ENCODE results near the gene LINGO1. TPM values are rescaled to one million over a fixed set of nuclear protein-coding genes. Genes with fewer than 3 reads are reported as not detected.

The LINGO1 gene, protein sequence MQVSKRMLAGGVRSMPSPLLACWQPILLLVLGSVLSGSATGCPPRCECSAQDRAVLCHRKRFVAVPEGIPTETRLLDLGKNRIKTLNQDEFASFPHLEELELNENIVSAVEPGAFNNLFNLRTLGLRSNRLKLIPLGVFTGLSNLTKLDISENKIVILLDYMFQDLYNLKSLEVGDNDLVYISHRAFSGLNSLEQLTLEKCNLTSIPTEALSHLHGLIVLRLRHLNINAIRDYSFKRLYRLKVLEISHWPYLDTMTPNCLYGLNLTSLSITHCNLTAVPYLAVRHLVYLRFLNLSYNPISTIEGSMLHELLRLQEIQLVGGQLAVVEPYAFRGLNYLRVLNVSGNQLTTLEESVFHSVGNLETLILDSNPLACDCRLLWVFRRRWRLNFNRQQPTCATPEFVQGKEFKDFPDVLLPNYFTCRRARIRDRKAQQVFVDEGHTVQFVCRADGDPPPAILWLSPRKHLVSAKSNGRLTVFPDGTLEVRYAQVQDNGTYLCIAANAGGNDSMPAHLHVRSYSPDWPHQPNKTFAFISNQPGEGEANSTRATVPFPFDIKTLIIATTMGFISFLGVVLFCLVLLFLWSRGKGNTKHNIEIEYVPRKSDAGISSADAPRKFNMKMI
- total RNA-seq: not detected in 2 replicates

DNA sequence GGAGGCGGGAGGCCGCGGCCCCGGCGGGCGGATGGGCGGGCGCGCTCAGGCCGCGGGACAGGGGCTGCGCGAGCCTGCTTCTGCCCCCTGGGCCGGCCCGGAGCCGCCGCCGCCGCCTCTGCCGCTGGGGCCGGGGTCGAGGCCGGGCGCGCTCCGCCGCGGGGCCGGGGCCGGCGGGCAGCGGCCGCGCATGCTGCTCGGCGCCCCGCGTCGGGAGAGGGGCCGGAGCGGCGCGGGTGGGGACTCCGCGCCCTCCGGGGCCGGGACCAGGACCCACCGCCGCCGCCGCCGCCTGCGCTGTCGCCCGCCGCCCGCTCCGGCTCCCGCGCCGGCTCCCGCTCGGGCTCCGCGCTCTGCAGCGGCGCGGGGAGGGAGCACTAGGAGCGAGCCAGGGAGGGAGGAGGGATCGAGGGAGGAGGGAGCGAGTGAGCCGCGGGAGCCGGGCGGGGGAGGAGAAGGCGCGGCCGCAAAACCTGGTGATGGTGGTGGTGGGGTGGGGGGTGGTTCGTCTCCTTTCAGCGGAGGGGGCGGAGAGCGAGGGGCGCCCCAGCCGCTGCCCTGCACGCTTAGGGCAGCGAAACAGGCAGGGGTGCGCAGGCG lies at the start of gene LINGO1:
LINGO1 (minus strand) TSS at position 379 of the 600 bp plus-strand sequence. CDS start 597 bp downstream, outside the sequence.
- Mint-ChIP-seq H3K27me3 (ENCODE audit: insufficient read depth) (peaks cover 60% of the 10 kb centered on the region), H3K27ac (no peak within 1 kb of the TSS), H3K4me3 (no peak within 1 kb of the TSS), H3K4me1 (ENCODE audit: low read depth) (peaks cover 10% of the 10 kb centered on the region), H3K36me3 (ENCODE audit: low read depth) (no peaks in the 10 kb centered on the region), H3K9me3 (no peaks in the 10 kb centered on the region)
- intact Hi-C loops (cut with micrococcal nuclease): no loop called here
- no peak for DNase-seq (ENCODE audit: low spot score)

DNA sequence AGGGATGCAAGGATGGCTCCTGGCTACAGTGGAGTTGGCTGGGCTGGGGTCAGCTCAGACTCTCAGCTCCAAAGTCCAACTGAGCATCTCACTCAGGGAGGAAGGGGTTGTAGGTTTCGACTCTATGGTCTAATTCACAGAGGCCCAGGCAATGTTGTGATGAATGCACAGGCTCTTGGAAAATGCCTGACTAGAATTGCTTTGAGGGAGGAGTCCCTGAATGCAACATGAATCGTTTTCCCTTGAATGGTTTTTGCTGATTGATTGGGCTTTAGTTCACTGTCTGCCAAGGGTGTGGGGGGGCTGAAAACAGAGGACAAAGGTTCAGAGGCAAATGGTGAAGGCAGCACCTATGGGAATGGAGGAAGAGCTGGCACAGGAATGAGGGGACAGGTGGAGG lies 48.6 kb upstream of the LINGO1 start:
- Mint-ChIP-seq H3K4me1 (ENCODE audit: low read depth) (no peaks in the 10 kb centered on the region), H3K36me3 (ENCODE audit: low read depth) (no peaks in the 10 kb centered on the region), H3K9me3 (no peaks in the 10 kb centered on the region), H3K4me3 (no peak overlapping the region), H3K27me3 (ENCODE audit: insufficient read depth) (peaks cover 8% of the 10 kb centered on the region), H3K27ac (no peak overlapping the region)
- no peak for DNase-seq (ENCODE audit: low spot score)
- intact Hi-C loops (cut with micrococcal nuclease): no loop called here

DNA sequence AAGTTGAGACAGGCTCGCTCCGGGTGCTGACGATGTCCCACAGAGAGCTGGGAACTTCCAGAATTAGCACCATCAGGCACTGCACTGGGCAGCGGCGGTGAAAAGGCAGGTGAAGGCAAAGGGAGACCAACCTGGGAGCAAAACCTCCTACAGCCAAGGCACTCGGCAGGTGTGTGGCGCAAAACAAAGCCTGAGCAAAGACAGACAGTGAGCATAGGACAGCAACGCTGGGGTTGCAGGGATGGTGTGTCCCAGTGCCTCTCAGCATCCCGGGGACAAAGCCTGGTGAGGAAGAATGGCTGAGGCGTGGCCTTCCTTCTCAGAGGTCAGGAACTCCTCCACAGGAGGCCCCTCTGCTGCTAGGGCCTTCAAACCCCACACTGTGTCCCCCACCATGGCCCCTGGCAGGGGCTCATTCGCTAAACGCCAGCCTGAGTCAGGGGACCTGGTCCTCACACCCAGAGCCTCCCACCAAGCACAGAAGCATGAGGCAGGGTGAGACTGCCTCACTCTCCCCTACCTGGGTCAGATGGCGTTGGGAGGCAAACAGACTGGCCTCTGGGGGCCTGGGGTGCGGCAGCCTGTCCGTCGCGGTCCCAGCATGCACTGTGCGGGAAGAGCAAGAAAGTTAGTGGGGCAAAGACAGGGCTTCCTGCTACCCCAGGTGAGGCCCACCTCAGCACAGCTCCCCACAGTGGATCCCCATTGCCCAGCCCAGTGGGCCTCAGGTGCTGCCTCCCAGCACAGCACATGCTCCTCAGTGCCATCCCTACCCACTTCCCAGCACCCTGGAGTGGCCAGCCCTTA lies 44.1 kb upstream of the LINGO1 start:
- H3K27ac Mint-ChIP-seq: no peak overlapping the region
- DNase-seq (ENCODE audit: low spot score): no peak
- peaks cover 6% of the 10 kb centered on the region for H3K27me3 Mint-ChIP-seq (ENCODE audit: insufficient read depth)
- no peaks in the 10 kb centered on the region for H3K4me1 Mint-ChIP-seq (ENCODE audit: low read depth)
- no peak overlapping the region for H3K4me3 Mint-ChIP-seq
- no peaks in the 10 kb centered on the region for H3K9me3 Mint-ChIP-seq
- no peaks in the 10 kb centered on the region for H3K36me3 Mint-ChIP-seq (ENCODE audit: low read depth)
- intact Hi-C loops (cut with micrococcal nuclease): no loop called here

DNA sequence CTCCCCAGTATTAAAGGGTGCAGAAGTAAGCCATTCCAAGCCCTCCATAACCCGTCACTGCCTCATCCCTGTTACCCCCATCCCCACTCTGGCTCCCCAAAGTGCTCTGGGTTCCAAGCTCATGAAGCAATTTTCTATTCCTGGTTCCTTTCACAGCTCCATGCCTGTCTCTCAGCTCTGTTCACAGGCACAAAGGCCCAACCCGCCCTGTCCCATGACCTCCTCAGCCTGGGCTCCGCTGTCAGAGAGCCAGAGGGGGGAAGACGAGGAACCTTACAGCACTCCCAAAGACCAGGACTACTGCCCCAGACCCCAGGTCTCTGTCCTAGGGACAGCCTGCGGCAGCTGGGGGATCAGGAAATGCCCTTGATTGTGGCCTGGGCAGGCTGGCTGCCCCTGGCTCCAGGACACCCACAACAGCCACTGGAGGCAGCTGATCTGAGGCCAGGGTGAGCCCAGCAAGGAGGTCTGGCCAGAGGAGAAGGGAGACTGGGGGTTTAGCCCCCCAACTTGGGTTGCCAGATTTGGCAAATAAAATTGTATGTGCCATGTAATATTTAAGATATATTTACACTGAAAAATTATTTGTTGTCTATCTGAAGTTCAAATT lies 43.2 kb upstream of the LINGO1 start:
- H3K9me3 Mint-ChIP-seq: no peaks in the 10 kb centered on the region
- peaks cover 3% of the 10 kb centered on the region for H3K27me3 Mint-ChIP-seq (ENCODE audit: insufficient read depth)
- H3K4me1 Mint-ChIP-seq (ENCODE audit: low read depth): no peaks in the 10 kb centered on the region
- no peak overlapping the region for H3K27ac Mint-ChIP-seq
- no peaks in the 10 kb centered on the region for H3K36me3 Mint-ChIP-seq (ENCODE audit: low read depth)
- no peak overlapping the region for H3K4me3 Mint-ChIP-seq
- intact Hi-C loops (cut with micrococcal nuclease): no loop called here
- no peak for DNase-seq (ENCODE audit: low spot score)

DNA sequence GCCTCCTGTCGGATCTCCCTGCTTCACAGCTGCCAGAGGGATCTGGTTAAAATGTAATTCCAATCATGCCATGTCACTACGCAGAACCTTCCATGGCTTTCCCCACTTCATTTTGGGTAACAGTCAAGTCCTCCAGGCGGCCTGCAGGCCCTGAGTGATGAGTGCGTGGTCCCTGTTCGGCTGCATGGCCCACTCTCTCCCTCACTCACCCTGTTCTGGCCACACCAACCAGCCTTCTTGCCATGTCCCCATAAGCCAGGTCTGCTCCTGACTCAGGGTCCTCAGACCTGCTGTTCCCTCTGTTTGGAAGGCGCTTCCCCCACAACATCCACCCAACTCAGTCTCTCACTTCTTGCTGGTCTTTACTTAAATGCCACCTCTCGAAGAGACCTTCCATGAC lies 41.6 kb upstream of the LINGO1 start:
- no peak for DNase-seq (ENCODE audit: low spot score)
- H3K27ac Mint-ChIP-seq: no peak overlapping the region
- no peak overlapping the region for H3K4me3 Mint-ChIP-seq
- intact Hi-C loops (cut with micrococcal nuclease): no loop called here
- H3K9me3 Mint-ChIP-seq: no peaks in the 10 kb centered on the region
- H3K4me1 Mint-ChIP-seq (ENCODE audit: low read depth): no peaks in the 10 kb centered on the region
- peaks cover 2% of the 10 kb centered on the region for H3K27me3 Mint-ChIP-seq (ENCODE audit: insufficient read depth)
- H3K36me3 Mint-ChIP-seq (ENCODE audit: low read depth): no peaks in the 10 kb centered on the region

DNA sequence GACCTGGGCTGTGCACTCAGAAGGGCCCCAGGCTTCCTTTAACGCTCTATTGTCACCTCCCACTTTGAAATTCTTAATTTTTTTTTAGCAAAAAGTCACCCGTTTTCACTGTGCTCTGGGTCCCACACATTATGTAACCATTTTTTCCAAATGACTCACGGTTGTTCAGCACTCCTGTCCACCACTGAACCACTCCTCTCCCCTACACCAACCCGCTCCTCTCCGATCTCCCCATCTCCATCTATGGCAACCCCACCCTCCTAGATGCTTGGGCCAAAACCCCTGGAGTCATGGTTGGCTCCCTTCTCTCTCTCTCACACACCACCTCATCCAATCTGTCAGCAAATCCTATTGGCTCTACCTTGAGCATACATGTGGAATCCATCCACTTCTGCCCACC lies 41.2 kb upstream of the LINGO1 start:
- Mint-ChIP-seq H3K36me3 (ENCODE audit: low read depth) (no peaks in the 10 kb centered on the region), H3K27ac (no peak overlapping the region)

DNA sequence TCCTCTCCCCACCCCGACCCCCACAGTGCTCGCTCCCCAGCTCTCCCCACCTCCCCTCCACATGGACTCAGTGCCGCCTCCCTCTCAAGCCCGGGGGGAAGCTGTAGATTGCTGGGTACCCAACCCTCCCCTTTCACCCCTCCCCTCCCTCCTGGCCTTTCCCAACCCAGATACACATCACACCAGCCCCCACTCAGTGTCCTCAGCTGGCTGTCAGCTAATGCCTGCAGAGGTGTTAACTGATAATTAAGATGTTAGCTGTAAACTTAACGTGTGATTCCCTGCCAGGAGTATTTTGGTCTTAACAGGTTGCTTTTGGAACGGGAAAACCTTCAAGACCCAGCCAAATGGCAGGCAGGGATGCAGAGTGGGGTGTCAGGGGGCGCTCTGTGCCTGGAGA lies 39.4 kb upstream of the LINGO1 start:
- peaks cover 8% of the 10 kb centered on the region for H3K27me3 Mint-ChIP-seq (ENCODE audit: insufficient read depth)
- H3K36me3 Mint-ChIP-seq (ENCODE audit: low read depth): no peaks in the 10 kb centered on the region
- no peaks in the 10 kb centered on the region for H3K9me3 Mint-ChIP-seq
- intact Hi-C loops (cut with micrococcal nuclease): no loop called here
- no peak overlapping the region for H3K4me3 Mint-ChIP-seq
- no peak overlapping the region for H3K27ac Mint-ChIP-seq
- DNase-seq (ENCODE audit: low spot score): no peak
- no peaks in the 10 kb centered on the region for H3K4me1 Mint-ChIP-seq (ENCODE audit: low read depth)

More for the DNA sequence above, 41.2 kb upstream of the LINGO1 start:
- no peaks in the 10 kb centered on the region for H3K4me1 Mint-ChIP-seq (ENCODE audit: low read depth)
- intact Hi-C loops (cut with micrococcal nuclease): no loop called here
- no peaks in the 10 kb centered on the region for H3K9me3 Mint-ChIP-seq
- H3K4me3 Mint-ChIP-seq: no peak overlapping the region
- peaks cover 2% of the 10 kb centered on the region for H3K27me3 Mint-ChIP-seq (ENCODE audit: insufficient read depth)
- DNase-seq (ENCODE audit: low spot score): no peak

DNA sequence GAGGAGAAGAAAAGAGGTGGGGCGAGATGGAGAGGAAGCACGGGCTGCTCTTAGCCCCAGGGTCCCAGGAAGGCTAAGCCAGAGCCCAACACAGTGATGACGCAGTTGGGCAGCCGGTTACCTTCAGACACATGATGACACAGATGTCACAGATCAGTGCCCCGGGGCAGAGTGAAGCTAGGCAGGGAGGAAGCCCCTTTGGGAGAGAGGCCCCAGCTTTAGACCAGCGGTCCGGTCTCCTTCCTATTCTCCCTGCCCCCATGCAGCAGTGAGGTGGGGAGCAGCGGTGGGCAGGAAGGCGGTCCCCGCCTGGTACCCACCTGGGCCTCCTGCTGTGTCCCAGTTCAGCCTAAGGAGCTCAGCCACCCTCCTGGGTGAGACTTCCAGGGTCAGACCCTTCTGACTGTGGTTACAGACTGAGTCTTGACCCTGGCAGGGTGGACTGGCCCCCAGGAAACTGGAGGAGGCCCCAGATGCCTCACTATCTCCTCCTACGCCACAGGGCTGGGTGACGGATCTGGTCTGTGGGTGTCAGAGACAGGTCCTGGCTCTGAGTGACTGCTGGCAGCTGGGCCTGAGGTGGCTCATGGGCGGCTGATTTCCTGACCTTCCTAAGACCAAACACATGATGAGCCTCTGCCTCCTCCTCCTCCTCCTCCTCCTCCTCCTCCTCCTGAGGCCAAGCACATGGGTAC lies 38.8 kb upstream of the LINGO1 start:
- no peaks in the 10 kb centered on the region for H3K9me3 Mint-ChIP-seq
- intact Hi-C loops (cut with micrococcal nuclease): no loop called here
- no peak overlapping the region for H3K4me3 Mint-ChIP-seq
- H3K27me3 Mint-ChIP-seq (ENCODE audit: insufficient read depth): peaks cover 8% of the 10 kb centered on the region
- no peaks in the 10 kb centered on the region for H3K4me1 Mint-ChIP-seq (ENCODE audit: low read depth)
- no peak overlapping the region for H3K27ac Mint-ChIP-seq
- H3K36me3 Mint-ChIP-seq (ENCODE audit: low read depth): no peaks in the 10 kb centered on the region
- no peak for DNase-seq (ENCODE audit: low spot score)

DNA sequence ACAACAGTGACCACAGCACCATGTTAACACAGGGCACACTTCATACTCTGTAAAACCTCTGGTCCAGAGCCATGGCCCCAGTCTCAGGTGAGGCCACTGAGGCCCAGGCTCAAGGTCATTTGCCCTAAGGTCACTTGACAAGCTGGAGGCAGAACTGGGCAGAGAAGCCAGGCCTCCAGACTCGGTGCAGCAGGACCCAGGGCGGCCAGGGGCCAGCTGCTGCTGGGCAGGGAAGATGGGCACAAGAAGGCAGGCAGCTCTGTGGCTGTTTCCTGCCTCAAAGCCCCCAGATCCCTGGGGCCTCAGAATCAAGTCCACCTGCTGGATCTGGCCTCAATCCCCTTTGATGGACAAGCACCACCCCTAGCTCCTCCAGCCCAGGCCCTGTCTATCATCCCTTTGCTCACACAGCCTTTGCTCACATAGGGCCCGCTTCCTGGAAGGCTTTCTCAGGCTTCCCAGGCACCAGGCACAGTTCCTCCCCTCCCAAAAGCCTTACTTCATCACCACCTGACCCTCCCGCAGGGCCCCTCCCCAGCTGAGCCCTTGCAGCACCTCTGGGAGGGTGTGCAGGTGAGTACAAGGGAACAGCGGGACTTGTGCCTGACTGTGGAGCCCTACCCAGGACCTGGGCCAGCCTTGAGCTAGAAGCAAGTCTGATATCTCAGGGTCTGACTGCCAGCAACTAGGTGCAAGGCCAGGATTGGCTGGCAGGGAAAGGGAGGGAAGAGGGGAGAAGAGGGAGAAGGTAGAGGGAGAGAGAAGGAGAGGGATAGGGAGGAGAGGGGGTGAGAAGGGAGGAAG lies 38.0 kb upstream of the LINGO1 start:
- intact Hi-C loops (cut with micrococcal nuclease): no loop called here
- Mint-ChIP-seq H3K36me3 (ENCODE audit: low read depth) (no peaks in the 10 kb centered on the region), H3K9me3 (no peaks in the 10 kb centered on the region), H3K27ac (no peak overlapping the region), H3K27me3 (ENCODE audit: insufficient read depth) (peaks cover 8% of the 10 kb centered on the region), H3K4me3 (no peak overlapping the region), H3K4me1 (ENCODE audit: low read depth) (no peaks in the 10 kb centered on the region)
- DNase-seq (ENCODE audit: low spot score): no peak

DNA sequence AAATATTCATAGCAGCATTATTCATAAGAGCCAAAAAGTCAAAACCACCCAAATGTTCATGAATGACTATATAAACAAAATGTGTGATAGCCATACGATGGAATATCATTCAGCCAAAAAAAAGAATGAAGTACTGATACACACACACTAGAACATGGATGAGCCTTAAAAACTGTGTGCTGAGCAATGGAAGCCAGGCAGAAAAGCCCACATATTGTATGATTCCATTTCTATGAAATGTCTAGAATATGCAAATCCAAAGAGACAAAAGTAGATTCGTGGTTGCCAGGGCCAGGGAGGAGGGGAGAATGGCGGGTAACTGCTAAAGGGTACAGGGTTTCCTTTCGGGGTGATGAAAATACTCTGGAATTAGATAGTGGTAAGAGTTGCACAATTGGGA lies 37.2 kb upstream of the LINGO1 start:
- Mint-ChIP-seq H3K36me3 (ENCODE audit: low read depth) (no peaks in the 10 kb centered on the region), H3K4me3 (no peak overlapping the region), H3K9me3 (no peaks in the 10 kb centered on the region), H3K4me1 (ENCODE audit: low read depth) (no peaks in the 10 kb centered on the region), H3K27me3 (ENCODE audit: insufficient read depth) (peaks cover 5% of the 10 kb centered on the region), H3K27ac (no peak overlapping the region)
- DNase-seq (ENCODE audit: low spot score): no peak
- intact Hi-C loops (cut with micrococcal nuclease): no loop called here

DNA sequence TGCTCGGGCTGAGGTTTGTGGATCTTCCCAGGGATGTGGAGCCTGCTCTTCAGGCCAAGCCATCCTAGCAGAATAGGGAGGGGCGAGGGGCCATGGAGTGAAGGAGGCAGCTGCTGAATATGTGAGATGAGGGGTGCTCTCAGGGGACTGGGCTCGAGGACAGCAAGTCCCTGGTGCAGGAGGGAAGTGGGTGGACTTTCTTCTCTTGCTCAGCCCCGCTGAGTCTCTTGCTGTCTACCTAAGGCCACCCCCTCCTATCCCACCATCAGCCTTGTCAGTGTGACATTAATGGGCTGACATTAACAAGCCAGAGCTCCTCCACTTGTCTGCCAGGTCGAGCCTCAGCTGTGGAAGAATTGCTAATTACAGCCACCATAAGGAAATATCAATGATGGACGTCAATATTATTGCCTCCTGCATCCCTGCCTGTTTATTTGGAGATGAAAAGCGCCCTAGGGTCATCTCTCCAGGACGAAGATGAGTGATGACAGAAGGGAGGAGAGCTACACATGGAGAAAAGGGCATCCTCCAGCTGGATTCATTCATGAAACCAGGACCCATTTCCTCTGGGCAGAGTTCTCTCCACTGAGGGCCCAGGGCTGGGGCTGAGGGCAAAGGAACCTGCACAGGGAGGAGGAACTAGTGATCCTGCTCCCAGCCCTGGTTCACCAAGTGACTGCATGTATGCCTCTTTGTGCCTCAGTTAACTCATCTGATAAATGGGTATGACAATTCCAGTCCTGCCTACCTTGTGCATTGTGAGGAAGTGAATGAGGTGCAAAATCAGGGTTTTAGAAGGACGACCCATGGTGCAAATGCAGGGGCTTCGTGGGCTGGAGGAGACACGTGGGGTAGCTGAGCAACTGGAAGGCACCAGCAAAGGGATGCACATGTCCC lies 34.9 kb upstream of the LINGO1 start:
- no peak overlapping the region for H3K27ac Mint-ChIP-seq
- no peaks in the 10 kb centered on the region for H3K36me3 Mint-ChIP-seq (ENCODE audit: low read depth)
- intact Hi-C loops (cut with micrococcal nuclease): no loop called here
- no peaks in the 10 kb centered on the region for H3K4me1 Mint-ChIP-seq (ENCODE audit: low read depth)
- no peak for DNase-seq (ENCODE audit: low spot score)
- no peaks in the 10 kb centered on the region for H3K9me3 Mint-ChIP-seq
- no peak overlapping the region for H3K4me3 Mint-ChIP-seq
- H3K27me3 Mint-ChIP-seq (ENCODE audit: insufficient read depth): peaks cover 5% of the 10 kb centered on the region

Measured in activated T-helper 1 cell treated with anti-CD3 and anti-CD28 coated beads, Interleukin-12 subunit alpha, Interleukin-12 subunit beta, Interleukin-2, Interleukin-4 antibody, amounts not matched to agents 30 ng/mL and 10 ng/mL and 1 ng/mL, durations not matched to agents 14 hours and 24 hours and 36 hours (primary cell).